Activated B cell treated with CpG ODN at 0.5 μM for 24 hours (primary cell): ENCODE results near the gene CEACAM6. TPM values are rescaled to one million over a fixed set of nuclear protein-coding genes. Genes with fewer than 3 reads are reported as not detected.
A peak's percentile ranks its signal among the peaks of the same experiment; 100 is the strongest.
"Not testable (repeated sequence)": the region's sequence is repeated elsewhere in the genome, so short reads cannot be mapped to it uniquely, and the experiment has no call there.

Source experiments
- ATAC-seq: fragments of 200-7000 bp; cut with Tn5 transposase; one replicate; pipeline ENCODE4 v1.10.0; 2021; ENCODE audit warnings: low read depth, mild to moderate bottlenecking, moderate library complexity
- CTCF ChIA-PET: fragments of 350-600 bp; sonication (Branson Sonifier 250); formaldehyde crosslinking; loops from one replicate; lab custom pipeline; 2021; ENCODE audit warnings: antibody characterized with exemption; lab: Charles Lee
- POLR2A ChIA-PET: fragments of 350-600 bp; sonication (Branson Sonifier 250); formaldehyde crosslinking; loops from one replicate; lab custom pipeline; 2021; ENCODE audit warnings: antibody characterized with exemption; lab: Charles Lee
- DNase-seq: peaks from one replicate; pipeline ENCODE4 v3.0.0; 2022
- H3K27ac Mint-ChIP-seq: one replicate; pipeline ENCODE4 v1.8.0; 2020; ENCODE audit warnings: mixed read lengths
- H3K27me3 Mint-ChIP-seq: one replicate; pipeline ENCODE4 v1.8.0; 2021; ENCODE audit warnings: mixed read lengths
- H3K36me3 Mint-ChIP-seq: one replicate; pipeline ENCODE4 v1.8.0; 2021; ENCODE audit warnings: low read depth, mixed read lengths
- H3K4me1 Mint-ChIP-seq: one replicate; pipeline ENCODE4 v1.8.0; 2021; ENCODE audit warnings: mixed read lengths
- H3K4me3 Mint-ChIP-seq: one replicate; pipeline ENCODE4 v1.8.0; 2020; ENCODE audit warnings: mild to moderate bottlenecking, mixed read lengths
- H3K9me3 Mint-ChIP-seq: one replicate; pipeline ENCODE4 v1.8.0; 2020; ENCODE audit warnings: mixed read lengths
- intact Hi-C: fragments of 100-400 bp; cut with micrococcal nuclease; formaldehyde crosslinking; loops from one replicate; pipeline ENCODE4 v1.15.1; 2024
- total RNA-seq: library from RNA; stranded (reverse); gene quantifications from 2 replicates; pipeline ENCODE4 v1.2.3, GENCODE V29; 2022
- TF ChIP-seq, protein P1 (sequence below): fragments of 200-600 bp; IDR thresholded peaks from one replicate; pipeline ENCODE4 v1.8.0; 2022; ENCODE audit warnings: antibody characterized with exemption, mild to moderate bottlenecking

The CEACAM6 gene
- total RNA-seq, 1 donor from 2014 or later, result not detected

DNA sequence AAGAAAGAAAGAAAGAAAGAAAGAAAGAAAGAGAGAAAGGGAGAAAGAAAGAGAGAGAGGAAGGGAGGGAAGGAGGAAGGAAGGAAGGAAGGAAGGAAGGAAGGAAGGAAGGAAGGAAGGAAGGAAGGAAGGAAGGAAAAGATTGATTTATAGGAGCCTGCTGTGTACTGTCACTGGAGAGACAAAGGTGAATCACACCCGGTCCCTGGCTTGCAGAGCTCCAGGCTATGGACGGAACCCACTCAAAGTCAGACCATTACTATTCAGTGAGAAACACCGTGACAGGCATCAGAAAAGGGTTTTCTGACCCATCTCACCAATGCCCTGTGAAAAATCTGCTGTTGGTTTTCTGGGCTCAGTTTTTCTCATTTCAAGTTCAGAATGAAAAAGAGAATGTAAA is 7.3 kb upstream of the CEACAM6 start:
- no peak overlapping the region for H3K27ac Mint-ChIP-seq
- no peak for DNase-seq
- H3K9me3 Mint-ChIP-seq, result no peaks in the 10 kb centered on the region
- H3K36me3 Mint-ChIP-seq, result no peaks in the 10 kb centered on the region
- POLR2A ChIA-PET, result no interaction called here
- TF ChIP-seq, protein P1, sequence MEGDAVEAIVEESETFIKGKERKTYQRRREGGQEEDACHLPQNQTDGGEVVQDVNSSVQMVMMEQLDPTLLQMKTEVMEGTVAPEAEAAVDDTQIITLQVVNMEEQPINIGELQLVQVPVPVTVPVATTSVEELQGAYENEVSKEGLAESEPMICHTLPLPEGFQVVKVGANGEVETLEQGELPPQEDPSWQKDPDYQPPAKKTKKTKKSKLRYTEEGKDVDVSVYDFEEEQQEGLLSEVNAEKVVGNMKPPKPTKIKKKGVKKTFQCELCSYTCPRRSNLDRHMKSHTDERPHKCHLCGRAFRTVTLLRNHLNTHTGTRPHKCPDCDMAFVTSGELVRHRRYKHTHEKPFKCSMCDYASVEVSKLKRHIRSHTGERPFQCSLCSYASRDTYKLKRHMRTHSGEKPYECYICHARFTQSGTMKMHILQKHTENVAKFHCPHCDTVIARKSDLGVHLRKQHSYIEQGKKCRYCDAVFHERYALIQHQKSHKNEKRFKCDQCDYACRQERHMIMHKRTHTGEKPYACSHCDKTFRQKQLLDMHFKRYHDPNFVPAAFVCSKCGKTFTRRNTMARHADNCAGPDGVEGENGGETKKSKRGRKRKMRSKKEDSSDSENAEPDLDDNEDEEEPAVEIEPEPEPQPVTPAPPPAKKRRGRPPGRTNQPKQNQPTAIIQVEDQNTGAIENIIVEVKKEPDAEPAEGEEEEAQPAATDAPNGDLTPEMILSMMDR, result no peak
- H3K4me3 Mint-ChIP-seq, result no peak overlapping the region
- CTCF ChIA-PET, result no interaction called here
- H3K27me3 Mint-ChIP-seq, result peaks cover 35% of the 10 kb centered on the region
- intact Hi-C loops, result loop anchor here (5.0 kb wide), 1 partner anchor 106 kb away; no protein-coding TSS in a partner anchor
- H3K4me1 Mint-ChIP-seq, result peaks cover 17% of the 10 kb centered on the region
- ATAC-seq, result no peak

DNA sequence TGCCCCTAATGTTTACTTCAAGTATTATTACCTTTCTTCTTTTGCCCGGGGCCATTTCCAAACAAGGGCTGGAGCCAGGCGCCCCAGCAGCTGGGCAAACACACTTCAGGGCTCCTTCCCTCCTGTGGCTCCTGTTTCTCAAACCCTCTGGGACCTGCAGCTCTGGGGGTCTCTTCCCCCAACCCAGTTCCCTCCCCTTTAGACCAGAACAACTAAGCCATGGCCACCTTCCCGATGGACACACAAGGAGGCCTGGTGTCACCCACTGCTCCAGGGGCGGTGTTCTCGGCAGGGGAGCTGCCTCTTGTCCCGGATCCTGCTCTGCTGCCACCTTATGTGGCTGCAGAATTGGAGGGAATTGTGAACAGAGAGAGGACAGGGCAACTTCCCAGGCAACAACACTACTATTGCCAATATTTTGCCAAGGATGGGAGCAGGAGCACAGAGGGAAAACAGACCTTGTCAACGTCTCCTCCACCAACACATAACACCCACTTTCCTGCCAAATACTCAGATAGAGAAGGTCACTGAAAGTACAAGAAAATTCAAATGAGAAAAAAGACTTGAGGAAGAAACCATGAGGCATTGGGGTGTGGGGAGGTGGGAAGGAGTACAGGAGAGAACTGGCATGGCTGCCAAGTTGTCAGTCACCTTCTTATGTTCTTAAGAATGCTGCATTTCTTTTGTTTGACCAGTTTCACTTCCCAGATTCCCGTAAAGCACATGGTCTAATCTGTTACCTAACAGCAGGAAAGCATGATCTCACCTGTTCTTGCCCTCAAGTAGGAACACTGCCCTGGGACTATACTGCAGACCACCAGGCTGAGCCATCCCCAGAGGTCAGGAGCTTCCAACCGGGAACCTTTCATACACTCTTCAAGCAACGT is 4.8 kb upstream of the CEACAM6 start:
- H3K4me1 Mint-ChIP-seq, H3K36me3 Mint-ChIP-seq, POLR2A ChIA-PET, DNase-seq, H3K9me3 Mint-ChIP-seq, ATAC-seq, intact Hi-C loops, H3K27ac Mint-ChIP-seq, H3K4me3 Mint-ChIP-seq: not testable (repeated sequence)
- CTCF ChIA-PET, result interaction anchor here (3.7 to 4.0 kb wide), 2 partner anchors 34 to 45 kb away, joined by 21 to 61 read pairs; no protein-coding TSS in a partner anchor
- H3K27me3 Mint-ChIP-seq, result peaks cover 30% of the 10 kb centered on the region

DNA sequence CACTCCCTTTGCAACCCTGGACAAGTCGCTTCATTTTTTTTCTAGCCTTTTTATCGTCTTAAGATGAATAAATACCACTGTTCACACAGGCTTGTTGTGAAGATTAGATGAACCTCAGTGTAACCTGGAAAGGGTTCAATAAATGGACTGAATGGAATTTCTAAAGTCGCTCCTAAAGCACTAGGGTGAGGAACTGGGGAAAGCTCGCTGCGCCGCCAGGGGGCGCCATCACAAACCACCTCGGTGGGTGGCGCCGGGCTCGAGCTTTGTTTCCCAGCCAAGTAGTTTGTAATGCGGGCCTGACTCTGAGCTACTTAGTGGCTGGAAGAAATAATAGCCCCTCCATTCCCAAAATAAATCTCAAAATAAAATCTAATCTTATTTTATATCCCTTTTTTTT is 2.2 kb upstream of the CEACAM6 start:
- Mint-ChIP-seq H3K27me3 (peaks cover 18% of the 10 kb centered on the region), H3K27ac (no peak overlapping the region), H3K4me3 (no peak overlapping the region), H3K9me3 (no peaks in the 10 kb centered on the region), H3K4me1 (peaks cover 2% of the 10 kb centered on the region), H3K36me3 (no peaks in the 10 kb centered on the region)
- ChIA-PET POLR2A (interaction anchor here (0.6 to 0.8 kb wide), 3 partner anchors 68 to 330 kb away, joined by 3 to 4 read pairs (median 4); no protein-coding TSS in a partner anchor), CTCF (interaction anchor here (0.6 to 4.0 kb wide), 23 partner anchors 11 to 737 kb away, joined by 3 to 61 read pairs (median 4); no protein-coding TSS in a partner anchor)
- intact Hi-C loops, result loop anchor here (1.0 kb wide), 2 partner anchors 32 to 68 kb away; no protein-coding TSS in a partner anchor
- TF ChIP-seq, protein P1, result peak; percentile 16
- DNase-seq, result peak; percentile 67
- ATAC-seq, result peak; percentile 49

DNA sequence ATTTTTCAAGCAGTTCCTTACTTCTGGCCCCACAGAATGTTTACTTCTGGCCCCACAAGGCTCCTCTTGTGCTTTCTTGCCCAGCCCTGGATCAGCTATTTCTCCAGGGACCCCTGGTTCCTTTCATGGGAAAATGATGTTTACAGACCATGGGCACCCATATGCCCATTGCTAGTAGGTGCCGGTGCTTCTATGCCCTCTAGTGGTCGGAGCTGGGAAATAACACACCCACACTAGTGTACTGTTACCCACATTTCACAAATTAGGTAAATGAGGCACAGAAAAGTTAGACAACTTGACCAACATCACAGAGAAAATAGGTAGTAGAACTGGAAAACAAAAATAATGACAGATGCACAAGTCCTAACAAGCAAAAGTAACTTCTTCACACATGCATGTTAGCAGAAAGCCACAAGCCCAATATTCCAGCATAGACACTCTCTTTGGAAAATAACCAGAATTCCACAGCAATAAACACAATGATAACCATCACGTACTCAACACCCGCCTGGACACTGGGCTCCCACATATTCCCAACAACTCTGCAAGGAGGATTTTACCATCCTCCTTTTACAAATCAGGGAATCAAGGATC is 1.3 kb upstream of the CEACAM6 start:
- H3K27me3 Mint-ChIP-seq, result peaks cover 13% of the 10 kb centered on the region

DNA sequence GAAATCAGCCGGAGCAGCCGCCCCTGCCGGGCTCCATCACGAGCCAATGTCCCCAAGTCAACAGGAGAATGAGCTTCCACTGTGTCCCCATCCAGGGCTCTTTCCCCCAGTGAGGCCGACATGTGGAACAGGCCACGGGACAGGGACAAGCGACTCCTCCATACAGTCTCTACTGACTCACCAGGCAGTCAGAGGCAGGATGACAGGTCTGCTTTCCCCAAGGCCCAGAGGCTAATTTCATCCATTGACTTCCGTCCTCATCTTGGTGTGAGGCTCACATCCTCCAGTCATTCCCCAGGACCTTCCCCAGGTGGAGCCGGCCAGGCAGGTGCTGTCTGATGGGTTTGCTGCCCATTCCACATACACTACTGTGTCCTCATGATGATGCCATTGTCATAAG is 3.5 kb downstream of the CEACAM6 start:
- Mint-ChIP-seq H3K4me3 (no peak overlapping the region), H3K9me3 (no peaks in the 10 kb centered on the region), H3K27me3 (peaks cover 30% of the 10 kb centered on the region), H3K4me1 (peaks cover under 1% of the 10 kb centered on the region), H3K27ac (no peak overlapping the region), H3K36me3 (no peaks in the 10 kb centered on the region)
- CTCF ChIA-PET, result no interaction called here
- intact Hi-C loops, result no loop called here
- POLR2A ChIA-PET, result no interaction called here
- no peak for DNase-seq
- TF ChIP-seq, protein P1, result no peak
- ATAC-seq, result no peak

More for the DNA sequence above, 1.3 kb upstream of the CEACAM6 start:
- Mint-ChIP-seq H3K27ac (no peak overlapping the region), H3K4me1 (peaks cover 2% of the 10 kb centered on the region), H3K4me3 (no peak overlapping the region), H3K36me3 (no peaks in the 10 kb centered on the region), H3K9me3 (no peaks in the 10 kb centered on the region)
- ChIA-PET POLR2A (interaction anchor here (0.8 kb wide), 1 partner anchor 67 kb away, joined by 3 read pairs; no protein-coding TSS in a partner anchor), CTCF (interaction anchor here (0.8 to 4.0 kb wide), 15 partner anchors 10 to 112 kb away, joined by 3 to 61 read pairs (median 6); no protein-coding TSS in a partner anchor)
- intact Hi-C loops, result loop anchor here (1.0 kb wide), 2 partner anchors 31 to 67 kb away; no protein-coding TSS in a partner anchor
- DNase-seq (peak; percentile 35), ATAC-seq (peak; percentile 90)
- TF ChIP-seq, protein P1, result peak; percentile 5
